ENCODE results near the gene GDF15. TPM values are rescaled to one million over a fixed set of nuclear protein-coding genes. Genes with fewer than 3 reads are reported as not detected.

GDF15 gene
- total RNA-seq, 2 donors from 2014 or later, result 1.1 to 2.7 TPM

DNA sequence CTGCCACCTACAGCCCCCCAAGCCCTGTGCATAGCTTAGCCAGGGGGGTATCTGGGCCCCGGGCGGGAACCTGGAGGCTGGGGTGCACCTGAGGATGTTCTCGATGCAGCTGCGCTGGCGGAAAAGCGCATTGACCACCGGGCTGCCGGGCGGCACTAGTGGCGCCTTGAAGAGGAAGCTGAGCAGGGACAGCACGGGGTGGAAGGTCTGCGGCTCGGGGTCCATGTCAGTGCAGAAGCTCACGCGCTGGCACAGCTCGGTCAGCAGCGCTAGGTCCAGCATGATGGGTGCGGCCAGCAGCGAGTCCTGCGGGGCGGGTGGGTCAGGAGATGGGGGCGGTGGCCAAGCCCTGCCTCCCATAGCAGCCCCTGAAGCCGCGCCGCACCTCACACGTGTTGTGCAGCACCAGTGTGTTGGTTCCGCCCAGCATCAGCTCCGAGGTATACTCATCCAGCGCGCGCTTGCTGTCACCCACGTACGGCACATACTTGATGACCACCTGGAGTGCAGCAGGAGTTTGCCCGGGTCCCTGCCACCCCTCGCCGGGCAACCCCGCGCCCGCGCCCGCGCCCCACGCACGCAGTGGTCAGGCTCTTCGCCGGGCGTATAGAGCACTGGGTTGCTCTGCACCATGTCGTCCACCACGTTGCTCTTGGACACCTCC is 49.4 kb downstream of the GDF15 start:
- Histone ChIP-seq H3K27me3 (no peaks in the 10 kb centered on the region), H3K4me1 (peaks cover 0 to 52% of the 10 kb centered on the region in 2 donors), H3K27ac (no peak overlapping the region), H3K9me3 (no peaks in the 10 kb centered on the region), H3K4me3 (no peak overlapping the region), H3K36me3 (no peaks in the 10 kb centered on the region)
- TF ChIP-seq CTCF (IDR thresholded peaks at IDR 0.05), result no peak
- no peak for DNase-seq (ENCODE audit: low spot score)

GRCh38 chr19:18435842-18436670 is 50.1 kb downstream of the GDF15 start:
- TF ChIP-seq CTCF (IDR thresholded peaks at IDR 0.05), result no peak
- Histone ChIP-seq H3K4me3 (peak overlapping the region in 1 of 2 donors; percentile 63), H3K4me1 (peaks cover 0 to 50% of the 10 kb centered on the region in 2 donors)

DNA sequence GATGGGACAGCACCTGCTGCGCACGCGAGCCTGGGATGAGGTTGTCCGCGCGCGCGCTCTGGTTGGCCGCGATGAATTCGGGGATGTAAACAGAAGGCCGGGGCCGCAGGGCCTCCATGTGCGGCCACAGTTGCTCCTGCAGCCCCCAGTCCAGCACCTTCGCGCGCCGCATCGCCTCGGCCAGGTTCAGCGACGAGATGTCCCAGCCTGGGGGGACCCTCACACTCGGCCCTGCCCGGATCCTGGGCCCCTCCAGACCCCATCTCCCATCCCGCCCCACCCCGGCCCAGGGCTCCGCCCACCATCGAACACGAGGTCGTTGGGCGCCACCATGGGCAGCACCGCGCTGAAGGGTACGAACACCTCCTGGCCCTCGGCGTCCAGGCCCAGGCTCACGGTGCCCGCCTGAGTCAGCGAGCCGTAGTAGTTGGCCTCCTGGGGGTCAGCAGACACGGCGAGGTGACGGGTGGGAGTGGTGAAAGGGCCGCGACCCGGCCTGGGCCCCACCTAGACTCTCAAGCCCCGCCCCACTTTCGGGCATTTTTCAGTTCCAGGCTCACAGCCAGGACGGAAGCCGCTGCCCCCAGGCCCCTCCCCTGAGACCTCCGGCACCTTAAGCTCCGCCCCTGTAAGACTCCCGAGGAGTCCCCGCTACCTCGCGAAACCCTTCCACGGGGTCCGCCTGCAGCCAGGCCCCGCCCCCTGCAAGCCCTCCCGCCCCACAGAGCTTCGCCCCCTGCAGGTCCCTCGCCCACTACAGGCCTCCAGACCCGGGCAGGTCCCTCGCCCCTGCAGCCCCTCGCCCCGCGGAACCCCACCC is 50.9 kb downstream of the GDF15 start:
- Histone ChIP-seq H3K27me3 (no peaks in the 10 kb centered on the region), H3K9me3 (no peaks in the 10 kb centered on the region), H3K36me3 (no peaks in the 10 kb centered on the region), H3K4me3 (peak overlapping the region; percentile 55 to 63), H3K4me1 (peaks cover 0 to 50% of the 10 kb centered on the region in 2 donors), H3K27ac (peak overlapping the region; percentile 79 to 87)
- DNase-seq (ENCODE audit: low spot score), result peak; percentile 77
- peak in 1 of 2 donors; percentile 25 for TF ChIP-seq CTCF (IDR thresholded peaks at IDR 0.05)

More at GRCh38 chr19:18435842-18436670, 50.1 kb downstream of the GDF15 start:
- H3K9me3 ChIP-seq, result no peaks in the 10 kb centered on the region
- no peak for DNase-seq (ENCODE audit: low spot score)
- no peaks in the 10 kb centered on the region for H3K27me3 ChIP-seq
- H3K27ac ChIP-seq, result peak overlapping the region; percentile 79 to 87
- H3K36me3 ChIP-seq, result no peaks in the 10 kb centered on the region

GRCh38 chr19:18437491-18438330 is 51.8 kb downstream of the GDF15 start, which contains the start of gene ISYNA1:
Gene ISYNA1 (minus strand): TSS chr19:18438133. CDS start chr19:18437979, 154 bp downstream.
- no peaks in the 10 kb centered on the region for H3K36me3 ChIP-seq
- H3K27me3 ChIP-seq, result no peaks in the 10 kb centered on the region
- H3K27ac ChIP-seq, result peak within 1 kb of the TSS; percentile 79 to 87
- H3K4me1 ChIP-seq, result peaks cover 0 to 48% of the 10 kb centered on the region in 2 donors
- DNase-seq (ENCODE audit: low spot score), result no peak
- no peaks in the 10 kb centered on the region for H3K9me3 ChIP-seq
- peak in 1 of 2 donors; percentile 5 for TF ChIP-seq CTCF (IDR thresholded peaks at IDR 0.05)
- peak within 1 kb of the TSS; percentile 55 to 63 for H3K4me3 ChIP-seq
